ENCODE results near the gene ZAP70. TPM values are rescaled to one million over a fixed set of nuclear protein-coding genes. Genes with fewer than 3 reads are reported as not detected.

The ZAP70 gene
- total RNA-seq, 1 donor from 2014 or later: 364 TPM

GRCh38 chr2:97697252-97698235 lies 15.8 kb upstream of the ZAP70 start:
- intact Hi-C loops (cut with micrococcal nuclease): loop anchor here (1.0 kb wide), 3 partner anchors 33 to 107 kb away; partner anchors contain the start of gene ACTR1B

DNA sequence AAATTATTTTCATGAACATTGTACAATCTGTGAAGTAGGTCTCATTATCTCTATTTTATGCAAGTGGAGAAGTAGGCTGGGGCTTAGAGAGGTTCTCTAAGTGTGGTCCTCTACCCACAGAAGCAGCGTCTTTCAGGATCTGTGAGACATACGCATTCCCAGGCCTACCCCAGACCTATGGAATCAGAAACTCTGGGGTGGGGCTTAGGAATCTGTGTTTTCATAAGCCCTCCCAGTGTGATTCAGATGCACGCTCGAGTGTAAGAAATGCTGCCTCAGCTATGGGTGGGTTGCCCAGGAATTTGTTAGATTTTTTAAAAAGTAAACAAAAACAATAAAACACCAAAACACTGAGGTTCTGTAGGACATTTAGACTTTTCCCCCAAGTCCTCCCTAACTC lies 14.8 kb upstream of the ZAP70 start:
- intact Hi-C loops (cut with micrococcal nuclease): no loop called here

DNA sequence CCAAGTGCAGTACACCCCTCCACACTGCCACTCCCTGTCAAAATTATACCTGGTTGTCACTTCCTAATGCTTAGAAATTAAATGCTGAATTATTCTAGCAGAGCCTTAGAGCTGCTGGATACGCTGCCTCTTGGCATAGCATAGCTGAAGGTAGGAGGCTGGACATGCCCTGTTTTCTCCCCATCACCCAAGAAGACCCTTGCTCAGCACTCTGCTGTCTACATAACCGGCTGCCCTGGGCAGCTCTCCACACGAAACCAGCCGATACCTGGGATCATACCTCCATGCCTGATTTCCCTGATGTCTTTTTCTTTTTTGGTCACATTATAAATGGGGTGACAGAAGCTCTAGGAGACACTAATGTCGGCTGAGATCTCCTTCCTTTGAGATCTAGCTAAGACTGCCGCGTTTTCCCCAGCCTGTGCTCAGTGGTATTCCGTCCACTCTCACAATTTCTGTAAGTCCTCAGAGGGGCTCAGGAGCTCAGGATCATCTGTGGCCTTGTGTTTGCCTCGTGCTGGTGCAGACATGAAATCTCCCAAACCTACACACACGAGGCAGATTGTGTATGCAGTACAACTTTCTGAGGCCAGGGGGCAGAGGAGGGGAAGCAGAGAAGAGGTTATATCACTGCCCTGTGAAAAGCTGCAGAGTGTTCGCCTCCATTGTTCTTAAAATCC lies 13.5 kb upstream of the ZAP70 start:
- intact Hi-C loops (cut with micrococcal nuclease): loop anchor here (1.0 kb wide), 2 partner anchors 48 to 685 kb away; no protein-coding TSS in a partner anchor

DNA sequence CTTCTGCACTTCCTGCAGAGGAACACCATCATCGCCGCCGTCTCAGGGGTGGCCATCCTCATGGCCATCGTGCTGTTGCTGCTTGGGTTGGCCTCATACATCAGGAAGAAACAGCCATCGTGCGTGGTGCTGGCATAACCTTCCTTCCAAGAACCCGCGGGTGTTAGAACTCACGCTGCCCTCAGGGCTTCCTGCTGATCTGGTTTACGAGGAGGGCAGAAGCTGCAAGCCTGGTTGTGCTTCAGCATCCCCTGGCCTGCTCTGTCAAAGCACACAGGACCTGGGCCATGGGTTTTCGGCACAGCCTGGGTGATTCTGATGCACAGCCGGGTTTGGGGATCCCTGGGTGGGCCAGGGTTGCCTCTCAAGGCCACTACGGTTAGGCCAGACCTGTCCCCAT lies 12.2 kb upstream of the ZAP70 start:
- intact Hi-C loops (cut with micrococcal nuclease): no loop called here

GRCh38 chr2:97701851-97702465 lies 11.4 kb upstream of the ZAP70 start:
- intact Hi-C loops (cut with micrococcal nuclease): no loop called here

- intact Hi-C loops (cut with micrococcal nuclease): no loop called here
Observed at GRCh38 chr2:97702731-97703470, 10.5 kb upstream of the ZAP70 start.

DNA sequence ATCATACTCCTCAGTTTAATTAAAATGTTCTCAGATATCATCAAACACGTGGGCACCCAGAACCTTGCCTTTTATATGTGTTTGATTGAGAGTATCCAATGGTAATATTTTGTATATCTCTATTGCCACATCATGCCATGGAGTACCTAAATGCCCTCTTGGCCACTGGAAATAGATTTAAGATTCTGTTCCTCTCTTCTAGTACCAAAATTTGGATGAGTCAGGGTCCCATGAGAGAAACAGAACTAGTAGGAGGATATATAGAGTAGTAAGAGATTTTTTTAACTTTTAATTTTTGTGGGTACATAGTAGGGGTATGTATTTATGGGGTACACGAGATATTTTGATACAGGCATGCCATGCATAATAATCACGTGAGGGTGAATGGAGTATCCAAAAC lies 9.6 kb upstream of the ZAP70 start:
- intact Hi-C loops (cut with micrococcal nuclease): no loop called here

- intact Hi-C loops (cut with micrococcal nuclease): no loop called here
Observed at GRCh38 chr2:97704989-97705388, 8.4 kb upstream of the ZAP70 start.

DNA sequence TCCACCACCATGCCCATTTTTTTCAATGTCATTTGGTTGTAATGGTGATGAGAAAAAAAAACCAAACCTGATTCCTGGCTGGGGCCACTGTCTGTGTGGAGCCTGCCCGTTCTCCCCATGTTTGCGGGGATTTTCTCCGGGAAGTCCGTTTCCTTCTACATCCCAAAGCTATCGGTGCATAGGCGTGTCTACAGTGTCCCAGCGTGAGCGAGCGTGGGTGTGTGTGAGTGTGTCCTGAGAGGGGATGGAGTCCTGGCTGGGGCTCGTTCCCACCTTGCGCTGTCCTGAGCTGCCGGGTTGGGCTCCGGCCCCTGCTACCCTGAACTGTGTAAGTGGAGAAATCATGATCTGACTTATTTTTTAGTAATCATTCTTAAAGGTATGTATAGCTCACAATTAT lies 7.3 kb upstream of the ZAP70 start:
- intact Hi-C loops (cut with micrococcal nuclease): no loop called here

DNA sequence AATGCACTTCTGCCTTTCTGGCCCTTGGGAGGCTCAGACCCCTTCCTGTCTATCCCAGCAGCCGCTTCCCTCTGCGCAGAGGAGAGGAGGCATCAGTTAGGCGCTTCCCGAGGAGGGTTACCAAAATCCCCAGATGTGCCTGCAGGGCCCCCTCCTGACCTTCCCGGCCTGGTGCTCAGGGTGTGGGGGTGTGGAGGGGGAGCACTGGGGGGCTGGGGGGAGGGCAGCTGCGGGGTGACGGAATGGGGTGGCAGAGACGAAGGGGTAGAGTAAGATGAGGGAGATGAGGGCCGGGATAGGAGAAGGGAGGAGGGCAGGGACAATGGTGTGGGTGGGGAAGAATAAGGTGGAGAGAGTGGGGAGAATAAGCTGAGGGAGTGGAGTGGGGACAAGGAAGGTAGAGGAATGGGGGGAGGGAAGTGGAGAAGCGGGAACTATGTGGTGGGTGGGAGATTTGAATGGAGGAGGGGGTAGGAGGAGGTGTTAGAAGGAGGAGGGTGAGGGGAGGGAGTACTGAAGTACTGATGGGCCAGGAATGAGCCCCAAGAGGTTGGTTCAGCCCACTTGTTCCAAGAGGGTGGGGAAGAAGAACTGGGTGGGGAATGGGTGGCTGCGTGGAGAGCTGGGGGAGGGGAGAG lies 6.5 kb upstream of the ZAP70 start:
- intact Hi-C loops (cut with micrococcal nuclease): no loop called here

GRCh38 chr2:97707362-97708047 lies 5.9 kb upstream of the ZAP70 start:
- intact Hi-C loops (cut with micrococcal nuclease): no loop called here

DNA sequence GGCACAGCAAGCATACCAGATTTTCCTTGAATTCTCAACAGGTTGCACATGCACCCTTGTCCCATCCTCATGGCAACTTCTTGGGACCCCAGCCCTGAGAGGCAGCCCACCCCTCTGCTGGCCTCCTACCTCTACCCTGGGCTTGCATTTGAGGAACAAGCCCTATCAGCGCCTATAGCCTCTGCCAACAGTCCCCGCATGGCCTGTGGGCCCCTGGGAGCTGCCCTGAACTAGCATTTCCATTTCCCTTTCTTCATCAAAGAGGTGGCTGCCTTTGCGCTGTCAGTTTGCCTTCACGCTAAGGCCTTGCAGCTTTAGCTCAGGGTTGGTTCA lies 5.4 kb upstream of the ZAP70 start:
- intact Hi-C loops (cut with micrococcal nuclease): no loop called here

DNA sequence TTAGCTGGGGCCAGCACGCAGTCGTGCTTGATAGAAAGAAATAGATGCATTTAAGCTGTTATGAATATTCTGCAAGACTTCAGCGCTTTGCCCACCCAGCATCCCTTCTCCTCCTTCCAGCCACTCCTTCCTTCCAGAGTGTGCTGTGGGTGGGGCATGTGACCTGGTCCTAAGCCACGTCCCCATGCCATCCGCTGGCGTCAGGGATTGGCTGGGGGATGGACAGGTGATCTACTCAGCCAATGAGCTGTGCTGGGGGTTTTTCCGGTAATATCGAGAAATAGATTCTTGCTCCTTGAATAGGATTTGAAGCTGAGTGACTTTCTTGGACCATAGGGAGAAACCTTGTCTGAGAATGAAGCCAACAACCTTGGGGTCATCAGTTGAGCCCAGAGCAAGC lies 4.8 kb upstream of the ZAP70 start:
- intact Hi-C loops (cut with micrococcal nuclease): no loop called here

DNA sequence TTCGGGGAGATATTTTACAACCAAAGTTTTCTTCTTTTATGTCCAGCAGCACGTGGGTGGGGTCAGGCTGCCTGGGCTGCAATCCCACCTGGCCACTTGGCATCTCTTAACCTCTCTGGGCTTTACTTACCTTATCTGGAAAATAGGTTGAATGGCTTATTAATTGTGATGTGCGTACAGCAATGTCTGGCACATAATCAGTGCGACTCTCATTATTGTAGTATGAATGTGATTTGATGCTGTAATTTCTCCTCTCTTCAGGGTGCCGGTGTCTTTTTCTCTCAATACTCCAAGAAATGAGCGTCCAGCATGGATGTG lies 2.0 kb upstream of the ZAP70 start:
- intact Hi-C loops (cut with micrococcal nuclease): loop anchor here (5.0 to 10.0 kb wide), 4 partner anchors 373 to 1441 kb away; partner anchors contain the start of genes COA5, LIPT1, TSGA10 and UNC50

- intact Hi-C loops (cut with micrococcal nuclease): loop anchor here (5.0 to 10.0 kb wide), 4 partner anchors 373 to 1440 kb away; partner anchors contain the start of genes COA5, LIPT1, TSGA10 and UNC50
Observed at GRCh38 chr2:97712175-97712574, 1.2 kb upstream of the ZAP70 start.

- intact Hi-C loops (cut with micrococcal nuclease): loop anchor here (1.0 to 10.0 kb wide), 6 partner anchors 66 to 1440 kb away; partner anchors contain the start of genes COA5, COX5B, LIPT1 and TSGA10
Observed at GRCh38 chr2:97712693-97713295, 582 bp upstream of the ZAP70 start.

GRCh38 chr2:97714084-97714949 lies 941 bp downstream of the ZAP70 start:
- intact Hi-C loops (cut with micrococcal nuclease): loop anchor here (5.0 to 10.0 kb wide), 4 partner anchors 370 to 1438 kb away; partner anchors contain the start of genes COA5, LIPT1, TSGA10 and UNC50

DNA sequence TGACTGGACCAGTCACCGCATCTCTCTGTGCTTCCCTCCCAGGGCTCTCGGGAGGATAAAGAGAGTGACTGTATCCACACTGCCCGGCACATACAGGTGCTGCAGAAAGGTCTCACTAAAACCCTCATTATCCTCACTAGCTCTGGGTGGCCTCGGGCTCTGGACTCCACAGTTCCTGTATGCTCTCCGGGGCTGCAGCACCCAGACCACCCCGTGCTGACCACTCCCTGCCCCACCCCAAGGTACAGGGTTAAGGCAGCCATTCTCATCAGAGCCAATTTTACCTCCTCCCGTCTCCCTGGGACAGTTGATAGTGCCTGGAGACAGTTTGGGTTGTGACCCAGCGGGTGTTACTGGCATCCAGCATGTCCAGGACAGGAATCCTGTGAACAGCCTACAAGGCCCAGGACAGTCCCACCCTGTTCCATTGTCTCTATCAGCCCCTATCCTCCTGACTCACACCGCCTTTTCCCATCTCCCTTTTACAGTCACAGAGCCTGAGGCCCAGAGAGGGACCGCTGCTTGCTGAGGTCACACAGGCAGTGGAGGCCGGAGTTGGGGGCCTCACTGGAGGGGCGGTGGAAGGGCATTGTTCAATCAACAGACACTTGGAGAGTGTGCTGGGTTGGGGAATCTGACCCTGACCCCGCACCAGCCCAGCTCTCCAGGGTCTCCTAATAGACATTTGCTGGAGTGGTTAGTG lies 1.7 kb downstream of the ZAP70 start:
- intact Hi-C loops (cut with micrococcal nuclease): loop anchor here (5.0 to 10.0 kb wide), 4 partner anchors 370 to 1437 kb away; partner anchors contain the start of genes COA5, LIPT1, TSGA10 and UNC50
